ENCODE data around the gene SPATS2L.

SPATS2L gene

DNA sequence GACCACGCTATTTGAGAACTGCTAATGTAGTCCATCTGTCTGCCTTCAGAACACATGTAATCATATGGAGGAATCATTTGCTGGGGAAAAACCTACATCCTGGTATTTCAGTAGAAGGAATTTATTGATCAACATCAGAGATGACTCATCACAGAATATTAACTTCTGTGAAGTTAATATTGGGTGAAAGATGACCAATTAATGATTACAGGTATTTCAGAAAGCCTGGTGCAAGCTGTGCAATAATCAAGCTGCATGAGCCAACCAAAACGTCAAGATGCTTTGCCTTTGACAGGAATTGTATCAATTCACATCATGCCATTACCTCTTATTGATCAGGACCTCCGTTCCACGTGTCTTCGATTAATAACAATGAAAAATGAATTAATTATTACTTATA, 9.4 kb upstream of the SPATS2L start:
- DNase-seq, result no peak

DNA sequence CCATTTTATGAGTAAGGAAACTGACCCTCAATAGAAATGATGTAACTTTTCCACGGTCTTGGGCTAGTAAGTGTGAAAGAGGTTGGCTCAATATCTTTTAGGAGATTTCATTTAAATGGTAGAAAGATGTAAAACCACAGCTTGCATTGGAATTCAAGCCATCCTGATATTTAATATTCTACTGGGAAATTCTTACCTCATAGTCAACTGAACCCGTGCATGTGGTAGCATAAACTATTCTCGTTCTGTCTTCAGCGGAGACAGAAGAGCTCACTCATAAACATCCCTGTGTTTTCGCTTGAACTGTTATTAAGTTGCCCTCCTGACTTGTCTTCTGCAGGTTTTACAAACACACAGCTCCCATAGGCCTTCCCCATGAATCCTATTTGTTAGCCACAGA, 8.5 kb upstream of the SPATS2L start:
- DNase-seq, result no peak

DNA sequence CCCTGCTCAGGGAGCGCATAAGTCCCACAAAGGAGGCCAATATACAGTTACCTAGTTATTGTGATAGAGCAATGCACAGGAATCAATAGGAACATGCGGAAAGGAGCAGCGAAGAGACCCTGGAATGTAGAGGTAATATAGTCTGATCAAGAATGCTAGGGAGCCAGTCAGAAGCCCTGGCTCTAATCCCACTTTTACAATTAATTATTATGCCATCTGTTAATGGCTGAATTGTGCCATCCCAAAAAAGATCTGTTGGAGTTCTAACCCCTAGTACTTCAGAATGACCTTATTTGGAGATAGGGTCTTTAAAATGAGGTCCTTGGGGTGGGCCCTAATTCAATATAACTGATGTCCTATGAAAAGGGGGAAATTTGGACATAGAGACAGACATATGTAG, 7.7 kb upstream of the SPATS2L start:
- no peak for DNase-seq

GRCh38 chr2:200300065-200300464, 6.4 kb upstream of the SPATS2L start:
- no peak for DNase-seq

GRCh38 chr2:200300638-200301314, 5.7 kb upstream of the SPATS2L start:
- DNase-seq, result no peak

GRCh38 chr2:200301953-200302858, 4.3 kb upstream of the SPATS2L start:
- no peak for DNase-seq

GRCh38 chr2:200302940-200303727, 3.4 kb upstream of the SPATS2L start:
- no peak for DNase-seq

DNA sequence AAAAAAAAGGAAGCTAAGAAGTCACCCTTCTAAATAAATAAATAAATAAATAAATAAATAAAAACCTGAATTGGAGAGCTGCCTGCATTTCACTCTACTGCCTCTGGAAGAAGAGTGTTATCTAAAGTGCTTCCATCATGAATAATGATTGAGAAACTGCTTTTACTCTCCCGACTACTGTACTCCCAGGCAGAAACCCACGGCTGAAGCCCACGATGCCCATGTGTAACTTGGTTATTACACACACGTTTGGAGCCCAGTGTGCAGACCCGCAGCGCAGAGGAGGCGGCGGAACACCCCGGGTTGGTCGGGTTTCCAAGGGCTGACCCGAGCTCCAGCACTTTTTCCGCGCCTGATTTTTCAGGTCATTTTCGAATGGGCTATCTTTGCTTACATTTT, 697 bp upstream of the SPATS2L start:
- DNase-seq, result no peak

- no peak for DNase-seq
Measured at GRCh38 chr2:200306931-200307723, 634 bp downstream of the SPATS2L start.

DNA sequence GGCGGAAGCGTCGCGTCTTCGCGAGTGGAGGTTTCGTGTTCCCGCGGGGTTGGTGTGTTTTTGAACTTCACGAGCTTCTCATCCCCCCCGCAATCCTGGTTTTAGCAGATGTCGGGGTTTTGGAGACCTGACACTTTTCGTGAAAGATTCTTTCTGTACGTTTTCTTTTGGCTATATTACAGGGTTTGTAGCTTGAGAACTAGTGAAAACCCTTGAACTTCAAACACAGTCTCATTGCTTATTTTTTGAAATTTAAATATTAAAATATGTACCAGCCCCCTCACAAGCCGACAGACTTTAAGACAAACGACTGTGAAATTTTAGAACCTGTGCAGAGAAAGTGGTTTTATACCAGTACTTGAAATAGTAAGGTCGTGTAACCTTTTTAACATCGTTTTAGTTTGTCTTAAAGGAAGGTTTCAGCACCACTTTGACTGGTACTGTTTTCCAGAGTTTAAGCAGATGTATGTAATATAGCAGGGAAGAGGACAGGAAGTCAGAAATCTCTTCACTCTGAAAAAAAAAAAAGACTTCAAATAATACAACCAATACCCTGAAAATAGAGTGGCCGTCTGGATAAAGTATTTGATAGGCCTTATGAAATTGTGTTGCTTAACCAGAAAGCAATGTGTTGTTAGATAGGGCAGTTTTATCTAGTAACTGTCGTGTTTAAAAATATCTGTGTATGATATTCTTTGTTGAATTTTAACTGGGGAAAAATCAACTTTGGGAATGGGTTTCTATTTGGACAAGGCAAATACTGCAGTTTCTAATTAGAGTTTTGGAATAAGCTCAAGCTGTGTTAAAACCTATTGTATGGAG, 1.4 kb downstream of the SPATS2L start:
- no peak for DNase-seq

DNA sequence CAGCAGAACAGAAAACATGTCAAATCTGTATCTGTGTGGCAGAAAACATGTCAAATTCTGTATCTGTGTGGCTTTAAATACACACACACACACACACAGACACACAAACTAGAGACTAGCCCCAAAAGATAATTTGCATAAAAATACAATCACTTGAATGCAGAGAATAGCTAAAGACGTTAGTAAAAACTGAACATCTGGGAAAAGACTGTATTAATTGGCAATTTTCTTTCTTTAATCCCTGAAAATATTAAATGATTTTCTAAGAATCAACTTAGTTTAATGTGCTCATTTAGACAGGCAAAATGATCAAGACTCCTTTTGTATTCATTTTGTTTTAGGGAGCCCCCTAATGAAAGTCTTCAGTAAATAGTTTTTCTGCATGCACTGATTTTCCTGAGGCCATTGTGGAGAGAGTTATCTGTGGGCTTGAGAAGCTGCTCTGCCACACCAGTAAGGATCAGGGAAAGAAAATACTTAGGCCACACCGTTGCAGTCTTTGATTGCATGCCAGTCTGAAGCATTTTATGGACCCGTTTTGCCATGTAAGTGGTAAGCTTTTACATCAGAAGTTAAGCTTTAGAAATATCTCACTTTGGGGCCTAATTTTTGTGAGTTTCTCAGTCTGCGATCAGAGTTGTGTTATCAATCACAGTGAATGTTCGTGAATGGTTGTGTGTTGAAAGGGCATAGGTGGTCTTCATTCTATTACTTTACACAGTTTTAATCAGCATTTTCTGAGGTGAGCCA, 2.2 kb downstream of the SPATS2L start:
- no peak for DNase-seq

DNA sequence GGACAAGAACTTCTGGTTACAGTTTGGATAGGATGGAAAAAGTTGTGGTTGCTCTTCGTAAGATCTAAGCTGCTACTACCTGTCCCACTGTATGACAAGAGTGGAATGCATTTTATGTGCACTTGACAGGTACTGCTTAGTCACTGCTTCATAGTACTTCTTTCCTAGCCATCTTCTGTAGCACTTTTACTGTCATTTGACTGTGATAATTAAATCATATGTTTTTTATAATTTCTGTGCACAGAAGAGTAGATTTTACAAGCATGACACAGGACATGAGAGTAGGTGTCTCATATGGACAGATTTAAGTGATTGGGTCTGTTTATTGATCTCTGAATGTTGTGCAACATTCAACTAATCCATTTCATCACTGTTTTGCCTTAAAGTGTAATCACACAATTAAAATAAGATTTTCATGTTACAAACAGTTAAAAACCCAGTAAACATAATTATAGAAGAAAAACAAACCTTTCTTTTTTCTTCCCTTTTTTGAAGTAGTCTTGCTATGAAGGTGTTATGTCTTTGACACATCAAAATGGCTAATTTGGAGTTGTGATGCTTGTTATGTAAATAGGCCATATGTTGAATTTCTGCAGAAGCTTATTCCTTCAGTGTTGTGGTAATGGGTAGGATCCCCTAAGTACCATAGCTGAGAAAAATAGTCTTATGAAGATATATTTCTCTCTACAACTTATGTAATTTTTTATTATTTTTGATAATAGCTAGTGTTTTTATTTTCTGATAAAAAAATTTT, 3.0 kb downstream of the SPATS2L start:
- no peak for DNase-seq

GRCh38 chr2:200310545-200310971, 4.1 kb downstream of the SPATS2L start:
- DNase-seq, result no peak

- no peak for DNase-seq
Measured at GRCh38 chr2:200311139-200311538, 4.6 kb downstream of the SPATS2L start.

DNA sequence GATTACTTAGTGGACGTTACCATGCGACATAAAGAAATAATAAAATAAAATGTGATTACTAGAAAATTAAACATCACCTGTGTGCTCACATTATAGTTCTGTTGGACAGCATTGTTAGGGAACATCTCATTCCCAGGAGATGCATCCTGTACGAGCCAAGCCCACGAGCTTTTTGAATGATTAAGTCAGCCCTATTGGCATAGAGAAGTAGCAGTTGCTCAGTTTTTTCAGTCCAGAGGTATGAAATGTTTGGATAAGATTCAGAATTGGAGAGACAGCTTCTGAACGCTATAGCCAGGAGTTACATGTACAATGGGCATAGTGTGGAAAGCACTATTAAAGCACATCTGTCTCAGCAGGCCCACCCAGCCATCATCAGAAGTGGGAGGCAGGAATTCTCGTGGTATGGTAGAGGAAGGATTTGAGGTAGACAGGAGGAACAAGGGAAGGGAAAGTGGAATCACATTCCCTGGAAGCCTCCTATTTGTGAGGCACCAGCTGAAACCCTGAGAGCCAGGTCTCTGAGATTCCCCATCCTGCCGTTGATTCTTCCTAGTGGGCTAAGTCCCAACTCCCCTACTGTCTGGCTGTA, 8.6 kb downstream of the SPATS2L start:
- DNase-seq, result no peak

DNA sequence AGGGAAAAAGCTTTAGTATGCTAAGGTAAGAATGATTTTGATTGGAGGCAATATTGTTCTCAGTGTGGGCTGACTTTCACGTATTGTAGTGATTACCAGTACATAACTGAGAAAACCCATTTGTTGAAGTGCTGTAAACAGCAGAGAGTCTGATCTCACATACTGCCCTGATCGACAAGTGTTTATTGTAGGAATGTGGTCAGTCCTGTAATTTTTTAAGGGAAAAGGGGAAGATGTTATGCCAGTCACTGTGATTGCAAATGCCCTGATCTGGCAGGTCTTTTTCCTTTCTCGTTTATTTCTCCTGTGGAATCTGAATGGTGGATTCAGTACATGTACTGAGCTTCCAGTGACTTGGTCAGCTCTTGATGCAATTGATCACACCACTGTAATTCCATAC, 11.5 kb downstream of the SPATS2L start:
- no peak for DNase-seq

DNA sequence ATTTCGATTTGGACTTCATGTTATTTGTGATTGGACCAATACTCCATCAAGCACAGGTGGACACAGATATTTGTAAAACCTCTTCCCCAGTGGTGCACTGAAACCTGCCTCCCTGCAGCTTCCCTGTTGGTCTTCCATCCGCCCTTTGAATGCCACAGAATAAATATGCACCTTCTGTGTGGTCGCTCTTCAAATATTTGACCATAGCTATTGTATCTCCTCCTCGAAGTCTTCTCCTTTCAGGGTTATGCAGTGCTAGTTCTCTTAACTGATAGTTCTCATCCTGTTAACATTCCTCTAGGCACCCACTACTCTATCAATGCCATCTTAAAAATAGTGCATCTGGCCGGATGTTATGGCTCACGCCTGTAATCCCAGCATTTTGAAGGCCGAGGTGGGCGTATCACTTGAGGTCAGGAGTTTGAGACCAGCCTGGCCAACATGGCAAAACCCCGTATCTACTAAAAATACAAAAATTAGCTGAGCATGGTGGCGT, 12.5 kb downstream of the SPATS2L start:
- no peak for DNase-seq

- no peak for DNase-seq
Measured at GRCh38 chr2:200319548-200320337, 13.2 kb downstream of the SPATS2L start.

- DNase-seq, result no peak
Measured at GRCh38 chr2:200320344-200320743, 13.9 kb downstream of the SPATS2L start.

Data from COR-L47 (cell line).